Spleen (tissue), 11 donors: Measurements from ENCODE around the gene SLC4A9. TPM values are rescaled to one million over a fixed set of nuclear protein-coding genes. Genes with fewer than 3 reads are reported as not detected.

ENCODE experiments used
- DNase-seq: peaks from one replicate; pipeline ENCODE4 v3.0.0-alpha.2; 2020
- H3K27ac ChIP-seq, 8 donors: fragments of 200-600 bp; sonication (generic) in 7 of 8; 1 replicate in 4 of 8; 2 replicates in 4 of 8; pipeline versions ENCODE4 v1.5.0 to v1.8.0; 2016 to 2021; ENCODE audit warnings: inconsistent platforms in 4 of 8, mild to moderate bottlenecking in 4 of 8, moderate library complexity in 1 of 8
- H3K27me3 ChIP-seq, 7 donors: fragments of 200-600 bp; sonication (generic) in 6 of 7; replicated peaks in 1 of 7; 1 replicate in 4 of 7; 2 replicates in 3 of 7; pipeline versions ENCODE4 v1.5.0 to v1.8.0; 2016 to 2021; ENCODE audit warnings: inconsistent platforms in 3 of 7, mild to moderate bottlenecking in 1 of 7
- H3K36me3 ChIP-seq, 6 donors: fragments of 200-600 bp; sonication (generic) in 5 of 6; 1 replicate in 4 of 6; 2 replicates in 2 of 6; pipeline versions ENCODE4 v1.5.0 to v1.8.0; 2016 to 2021; ENCODE audit warnings: inconsistent platforms in 2 of 6
- H3K4me1 ChIP-seq, 6 donors: fragments of 200-600 bp; sonication (generic) in 5 of 6; 1 replicate in 3 of 6; 2 replicates in 3 of 6; pipeline versions ENCODE4 v1.5.0 to v1.8.0; 2016 to 2021; ENCODE audit warnings: inconsistent platforms in 3 of 6
- H3K4me3 ChIP-seq, 8 donors: fragments of 200-600 bp; sonication (generic) in 7 of 8; 1 replicate in 4 of 8; 2 replicates in 4 of 8; pipeline versions ENCODE4 v1.5.0 to v1.8.0; 2016 to 2021; ENCODE audit warnings: inconsistent platforms in 4 of 8, mild to moderate bottlenecking in 4 of 8, moderate library complexity in 2 of 8
- H3K9me3 ChIP-seq, 8 donors: fragments of 200-600 bp; sonication (generic) in 7 of 8; 1 replicate in 4 of 8; 2 replicates in 4 of 8; pipeline versions ENCODE4 v1.5.0 to v1.8.0; 2016 to 2021; ENCODE audit warnings: inconsistent platforms in 4 of 8
- POLR2A ChIP-seq, 3 donors: fragments of 450-650 bp; IDR thresholded peaks; one replicate each; pipeline ENCODE4 v1.5.1; 2017; ENCODE audit warnings: antibody characterized with exemption in 3 of 3, mild to moderate bottlenecking in 1 of 3
- POLR2AphosphoS5 ChIP-seq, 3 donors: sonication (generic); formaldehyde crosslinking; IDR thresholded peaks; one replicate each; pipeline ENCODE4 v1.5.1; 2017; ENCODE audit warnings: antibody characterized with exemption in 3 of 3
- WGBS, 5 donors: extraction: QIAGEN DNeasy Blood & Tissue Kit in 3 of 5; methylation state at CpG; one replicate each; pipeline versions ENCODE4 v1.1.5 to v1.1.7; 2013 to 2018; 5-methylcytosine and 5-hydroxymethylcytosine counted together
- intact Hi-C: fragments of 100-400 bp; cut with DNase I; formaldehyde crosslinking; loops from one replicate; pipeline ENCODE4 v1.15.0; 2023; ENCODE audit warnings: low total_unique reads
- polyA plus RNA-seq, 3 donors: library from polyadenylated mRNA; stranded (reverse); fragments of 200-250 nt; gene quantifications; one replicate each; pipeline ENCODE4 v1.2.1, GENCODE V29; 2013
- total RNA-seq, 7 donors: library from RNA; depleted of rRNA in 3 of 7; stranded (reverse); fragments of >200 nt in 3 of 7; fragmentation: NEBNext Ultra II Directional in 4 of 7; extraction: Animal tissue kit (Norgen Biotek cat#: 25700) in 4 of 7; gene quantifications; one replicate each; pipeline versions ENCODE4 v1.1.0 to v1.2.1, GENCODE V29; 2016 to 2021
- TF ChIP-seq, protein P1 (sequence below), 11 experiments: fragments of 200-600 bp in 7 of 11; fragments of 450-650 bp in 4 of 11; sonication (generic) in 4 of 11; IDR thresholded peaks in 8 of 11; conservative IDR thresholded peaks in 3 of 11; 1 replicate in 7 of 11; 2 replicates in 4 of 11; pipeline versions ENCODE4 v1.4.0 to v1.8.0; 2016 to 2021; ENCODE audit warnings: antibody characterized with exemption in 11 of 11, inconsistent platforms in 4 of 11, mild to moderate bottlenecking in 1 of 11
- donor health status: healthy with polysubstance abuse.
- donor health status: DM: no; HTN: no; CAD: no; lungs with moderate emphysema.
- donor health status: DM: no; HTN: no; CAD: no.
- donor health status: Bipolar disorder and iron deficiency.
- donor health status: healthy.
- donor health status: DM: no; HTN: no; CAD: no.
- donor health status: DM: yes; HTN: yes; CAD: no.

SLC4A9 gene
- total and polyA plus RNA-seq, 10 donors, result 0.03 to 0.54 (median 0.10) TPM; not detected in 3

DNA sequence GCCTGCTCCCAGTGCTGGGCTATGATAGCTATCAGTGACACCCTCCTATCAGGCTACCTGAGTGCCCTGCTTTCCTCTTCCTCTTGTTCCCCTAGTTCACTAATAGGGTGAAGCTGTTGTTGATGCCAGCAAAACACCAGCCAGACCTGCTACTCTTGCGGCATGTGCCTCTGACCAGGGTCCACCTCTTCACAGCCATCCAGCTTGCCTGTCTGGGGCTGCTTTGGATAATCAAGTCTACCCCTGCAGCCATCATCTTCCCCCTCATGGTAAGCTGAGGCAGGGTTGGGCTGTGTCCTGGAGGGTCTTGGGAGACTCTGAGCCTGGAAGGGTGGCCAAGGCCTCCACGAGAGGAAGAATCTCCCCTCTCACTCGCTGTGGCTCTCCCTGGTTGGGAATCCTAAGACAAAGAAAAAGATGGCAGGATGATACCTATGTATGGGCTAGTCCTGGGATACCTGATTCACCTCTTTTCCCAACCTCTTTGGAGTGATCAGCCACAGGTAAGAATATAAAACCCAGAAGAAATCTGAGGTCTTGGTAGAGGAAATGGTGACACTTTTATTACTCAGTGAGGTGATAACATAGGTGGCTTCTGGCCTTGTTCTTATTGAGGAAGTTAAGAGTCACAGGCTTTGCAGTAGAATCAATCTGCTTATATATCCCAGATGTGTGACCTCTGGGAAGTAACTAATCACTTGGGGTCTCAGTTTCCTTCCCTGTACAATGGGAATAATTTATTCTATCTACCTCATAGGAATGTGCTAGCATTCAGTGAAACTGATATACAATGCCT lies 11.6 kb downstream of the SLC4A9 start:
- WGBS, 5 donors, result 91 to 100% (median 95%) methylated on average over 2 to 3 of the region's 3 CpGs

DNA sequence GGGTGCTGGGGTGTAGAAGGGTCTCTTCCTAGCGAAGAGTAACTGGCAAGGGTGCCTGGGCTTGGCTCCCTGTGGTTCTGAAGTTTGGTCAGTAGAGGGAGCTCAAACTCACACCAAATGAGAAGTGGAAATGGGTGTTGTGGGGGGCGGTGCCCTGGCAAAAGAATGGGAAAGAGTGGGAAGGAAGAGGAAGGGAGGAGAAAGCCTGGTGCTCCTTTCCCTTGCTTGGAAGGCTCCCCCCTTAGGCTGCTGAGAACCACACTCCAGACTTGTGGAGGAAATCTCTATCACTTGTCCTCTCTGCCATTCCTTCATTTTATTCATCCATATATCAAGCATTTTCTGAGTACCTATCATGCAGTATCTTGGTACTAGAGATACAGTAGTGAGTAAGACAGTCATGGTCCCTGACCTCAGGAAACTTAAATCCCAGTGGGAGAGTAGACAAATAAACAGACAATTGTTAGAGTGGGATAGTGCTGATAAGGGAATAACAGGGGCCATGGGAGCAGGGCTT lies 13.0 kb downstream of the SLC4A9 start:
- Histone ChIP-seq H3K4me3 (no peak overlapping the region), H3K27ac (peak overlapping the region in 5 of 8 donors; percentile 11 to 56 (median 37)), H3K9me3 (no peaks in the 10 kb centered on the region), H3K27me3 (no peaks in the 10 kb centered on the region), H3K4me1 (peaks cover 0 to 32% (median 12%) of the 10 kb centered on the region in 6 donors), H3K36me3 (no peaks in the 10 kb centered on the region)
- 0 to 25% (median 13%) methylated on average over 2 of the region's 2 CpGs for WGBS, 5 donors
- intact Hi-C loops, result loop anchor here (10.0 kb wide), 1 partner anchor 342 kb away; no protein-coding TSS in a partner anchor
- peak; percentile 79 for DNase-seq
- TF ChIP-seq, protein P1, sequence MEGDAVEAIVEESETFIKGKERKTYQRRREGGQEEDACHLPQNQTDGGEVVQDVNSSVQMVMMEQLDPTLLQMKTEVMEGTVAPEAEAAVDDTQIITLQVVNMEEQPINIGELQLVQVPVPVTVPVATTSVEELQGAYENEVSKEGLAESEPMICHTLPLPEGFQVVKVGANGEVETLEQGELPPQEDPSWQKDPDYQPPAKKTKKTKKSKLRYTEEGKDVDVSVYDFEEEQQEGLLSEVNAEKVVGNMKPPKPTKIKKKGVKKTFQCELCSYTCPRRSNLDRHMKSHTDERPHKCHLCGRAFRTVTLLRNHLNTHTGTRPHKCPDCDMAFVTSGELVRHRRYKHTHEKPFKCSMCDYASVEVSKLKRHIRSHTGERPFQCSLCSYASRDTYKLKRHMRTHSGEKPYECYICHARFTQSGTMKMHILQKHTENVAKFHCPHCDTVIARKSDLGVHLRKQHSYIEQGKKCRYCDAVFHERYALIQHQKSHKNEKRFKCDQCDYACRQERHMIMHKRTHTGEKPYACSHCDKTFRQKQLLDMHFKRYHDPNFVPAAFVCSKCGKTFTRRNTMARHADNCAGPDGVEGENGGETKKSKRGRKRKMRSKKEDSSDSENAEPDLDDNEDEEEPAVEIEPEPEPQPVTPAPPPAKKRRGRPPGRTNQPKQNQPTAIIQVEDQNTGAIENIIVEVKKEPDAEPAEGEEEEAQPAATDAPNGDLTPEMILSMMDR (IDR thresholded peaks at IDR 0.05 in 8 of 11, conservative IDR thresholded peaks at IDR 0.05 in 3 of 11), result peak; percentile 56 to 93 (median 84)
- TF ChIP-seq POLR2AphosphoS5 (IDR thresholded peaks at IDR 0.05) (peak in 1 of 3 donors; percentile 54), POLR2A (IDR thresholded peaks at IDR 0.05) (no peak)

More for the DNA sequence above, 11.6 kb downstream of the SLC4A9 start:
- intact Hi-C loops, result loop anchor here (10.0 kb wide), 1 partner anchor 343 kb away; no protein-coding TSS in a partner anchor
- H3K4me1 ChIP-seq, result peaks cover 0 to 32% (median 12%) of the 10 kb centered on the region in 6 donors
- TF ChIP-seq POLR2AphosphoS5 (IDR thresholded peaks at IDR 0.05) (no peak), POLR2A (IDR thresholded peaks at IDR 0.05) (no peak)
- TF ChIP-seq, protein P1 (IDR thresholded peaks at IDR 0.05 in 8 of 11, conservative IDR thresholded peaks at IDR 0.05 in 3 of 11), result no peak
- H3K36me3 ChIP-seq, result no peaks in the 10 kb centered on the region
- no peaks in the 10 kb centered on the region for H3K27me3 ChIP-seq
- no peak overlapping the region for H3K4me3 ChIP-seq
- no peak overlapping the region for H3K27ac ChIP-seq
- no peaks in the 10 kb centered on the region for H3K9me3 ChIP-seq
- DNase-seq, result no peak

DNA sequence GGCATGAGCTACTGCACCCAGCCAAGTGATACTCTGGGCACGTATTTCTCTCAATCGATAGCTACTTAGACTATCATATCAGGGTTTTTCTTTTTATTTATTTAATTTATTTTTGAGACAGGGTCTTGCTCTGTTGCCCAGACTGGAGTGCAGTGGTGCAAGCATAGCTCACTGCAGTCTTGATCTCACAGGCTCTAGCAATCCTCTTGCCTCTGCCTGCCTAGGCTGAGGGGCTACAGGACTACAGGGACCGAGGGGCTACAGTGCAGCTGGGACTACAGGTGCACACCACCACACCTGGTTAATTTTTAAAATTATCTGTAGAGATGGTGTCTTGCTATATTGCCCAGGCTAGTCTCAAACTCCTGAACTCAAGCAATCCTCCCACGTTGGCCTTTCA lies 21.4 kb downstream of the SLC4A9 start:
- DNase-seq, result no peak
- peaks cover 0 to 4% (median 0%) of the 10 kb centered on the region in 8 donors for H3K9me3 ChIP-seq
- H3K36me3 ChIP-seq, result no peaks in the 10 kb centered on the region
- H3K27me3 ChIP-seq, result no peaks in the 10 kb centered on the region
- TF ChIP-seq, protein P1 (IDR thresholded peaks at IDR 0.05 in 8 of 11, conservative IDR thresholded peaks at IDR 0.05 in 3 of 11), result no peak
- no peak for TF ChIP-seq POLR2A (IDR thresholded peaks at IDR 0.05)
- TF ChIP-seq POLR2AphosphoS5 (IDR thresholded peaks at IDR 0.05), result no peak
- no peak overlapping the region for H3K4me3 ChIP-seq
- 93 to 97% (median 94%) methylated on average over 4 of the region's 4 CpGs for WGBS, 5 donors
- intact Hi-C loops, result no loop called here
- no peak overlapping the region for H3K27ac ChIP-seq
- H3K4me1 ChIP-seq, result peaks cover 0 to 13% (median 4%) of the 10 kb centered on the region in 6 donors

DNA sequence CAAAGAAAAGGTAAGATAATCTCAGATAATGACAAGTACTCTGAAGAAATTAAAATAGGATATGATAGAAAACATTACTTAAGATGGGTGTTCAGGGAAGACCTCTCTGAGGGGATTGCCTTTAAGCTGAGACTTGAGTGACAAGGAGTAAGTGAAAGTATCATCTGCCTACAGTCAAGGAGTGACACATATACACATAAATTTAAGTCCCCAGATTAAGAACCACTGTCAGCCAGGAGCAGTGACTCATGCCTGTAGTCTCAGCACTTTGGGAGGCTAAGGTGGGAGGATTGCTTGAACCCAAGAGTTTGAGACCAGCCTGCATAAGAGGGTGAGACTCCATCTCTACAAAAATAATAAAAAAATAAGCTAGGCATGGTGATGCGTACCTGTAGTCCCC lies 22.0 kb downstream of the SLC4A9 start:
- H3K4me1 ChIP-seq, result peaks cover 0 to 13% (median 4%) of the 10 kb centered on the region in 6 donors
- DNase-seq, result no peak
- TF ChIP-seq POLR2AphosphoS5 (IDR thresholded peaks at IDR 0.05) (no peak), POLR2A (IDR thresholded peaks at IDR 0.05) (no peak)
- TF ChIP-seq, protein P1 (IDR thresholded peaks at IDR 0.05 in 8 of 11, conservative IDR thresholded peaks at IDR 0.05 in 3 of 11), result no peak
- no peaks in the 10 kb centered on the region for H3K27me3 ChIP-seq
- intact Hi-C loops, result no loop called here
- H3K9me3 ChIP-seq, result peaks cover 0 to 4% (median 0%) of the 10 kb centered on the region in 8 donors
- no peak overlapping the region for H3K27ac ChIP-seq
- no peaks in the 10 kb centered on the region for H3K36me3 ChIP-seq
- 94 to 100% (median 97%) methylated on average over 1 of the region's 1 CpG for WGBS, 5 donors
- H3K4me3 ChIP-seq, result no peak overlapping the region
